ENCODE results near the gene ZNF221.
"Not testable (repeated sequence)": the region's sequence is repeated elsewhere in the genome, so short reads cannot be mapped to it uniquely, and the experiment has no call there.

The ZNF221 gene

DNA sequence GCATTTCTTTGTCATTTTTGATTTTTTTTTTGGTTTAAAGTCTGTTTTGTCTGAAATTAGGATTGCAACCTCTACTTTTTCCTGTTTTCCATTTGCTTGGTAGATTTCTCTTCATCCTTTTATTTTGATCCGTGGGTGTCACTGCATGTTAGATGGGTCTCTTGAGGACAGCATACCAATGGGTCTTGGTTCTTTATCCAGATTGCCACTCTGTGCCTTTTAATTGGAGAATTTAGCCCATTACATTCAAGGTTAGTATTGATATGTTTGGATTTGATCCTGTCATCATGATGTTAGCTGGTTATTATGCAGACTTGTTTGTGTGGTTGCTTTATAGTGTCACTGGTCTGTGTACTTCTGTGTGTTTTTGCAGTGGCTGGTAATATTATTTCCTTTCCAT is 3.6 kb upstream of the ZNF221 start:
- DNase-seq (ENCODE audit: low read depth, low spot score); H3K4me3 ChIP-seq (ENCODE audit: low read length): not testable (repeated sequence)

DNA sequence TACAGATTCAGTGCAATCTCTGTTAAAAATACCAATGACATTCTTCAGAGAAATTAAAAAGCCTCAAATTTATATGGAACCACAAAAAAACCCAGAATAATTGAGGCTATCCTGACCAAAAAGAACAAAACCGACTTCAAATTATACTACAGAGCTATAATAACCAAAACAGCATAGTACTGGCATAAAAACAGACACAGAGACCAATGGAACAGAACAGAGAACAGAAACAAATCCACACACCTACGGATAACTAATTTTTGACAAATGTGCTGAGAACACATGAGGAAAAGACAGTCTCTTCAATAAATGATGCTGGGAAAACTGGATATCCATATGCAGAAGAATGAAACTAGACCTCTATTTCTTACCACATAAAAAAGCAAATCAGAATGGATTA is 1.2 kb upstream of the ZNF221 start:
- DNase-seq (ENCODE audit: low read depth, low spot score); H3K4me3 ChIP-seq (ENCODE audit: low read length): not testable (repeated sequence)

DNA sequence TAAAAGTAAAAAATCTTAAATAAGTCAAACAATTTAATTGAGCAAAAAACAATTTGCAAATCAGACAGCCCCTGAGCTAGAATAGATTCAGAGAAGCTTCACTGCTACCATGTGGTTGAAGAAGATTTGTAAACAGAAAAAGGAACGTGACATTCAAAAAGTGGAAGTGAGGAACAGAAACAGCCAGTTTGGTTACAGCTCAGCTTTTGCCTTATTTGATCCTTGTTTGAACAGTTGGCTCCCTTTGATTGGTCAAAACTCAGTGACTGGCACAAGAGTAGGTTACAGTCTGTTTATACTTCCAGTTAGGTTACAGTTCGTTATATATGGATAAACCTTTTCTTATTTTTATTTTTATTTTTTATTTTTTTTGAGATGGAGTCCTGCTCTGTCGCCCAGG is 5.8 kb downstream of the ZNF221 start:
- H3K4me3 ChIP-seq (ENCODE audit: low read length): no peak overlapping the region
- DNase-seq (ENCODE audit: low read depth, low spot score): no peak

DNA sequence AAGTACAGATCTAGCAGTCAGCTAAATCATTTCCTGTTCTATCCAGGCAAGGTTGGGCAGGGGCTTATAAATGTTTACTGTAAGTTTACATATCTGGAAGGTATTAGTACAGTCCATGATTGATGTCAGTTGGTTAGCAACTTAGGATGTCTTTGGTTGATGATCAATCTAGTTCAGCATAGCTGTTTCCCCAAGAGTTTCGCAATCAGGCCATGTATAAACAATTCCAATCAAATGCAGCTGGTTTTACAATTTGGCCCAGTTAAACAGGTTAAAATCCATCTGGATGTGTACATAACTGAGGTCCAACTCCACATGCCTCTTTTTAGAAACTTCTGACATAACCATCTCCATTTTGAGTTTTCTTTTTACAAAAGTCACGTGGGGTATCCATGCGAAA is 6.9 kb downstream of the ZNF221 start:
- no peak for DNase-seq (ENCODE audit: low read depth, low spot score)
- no peak overlapping the region for H3K4me3 ChIP-seq (ENCODE audit: low read length)

DNA sequence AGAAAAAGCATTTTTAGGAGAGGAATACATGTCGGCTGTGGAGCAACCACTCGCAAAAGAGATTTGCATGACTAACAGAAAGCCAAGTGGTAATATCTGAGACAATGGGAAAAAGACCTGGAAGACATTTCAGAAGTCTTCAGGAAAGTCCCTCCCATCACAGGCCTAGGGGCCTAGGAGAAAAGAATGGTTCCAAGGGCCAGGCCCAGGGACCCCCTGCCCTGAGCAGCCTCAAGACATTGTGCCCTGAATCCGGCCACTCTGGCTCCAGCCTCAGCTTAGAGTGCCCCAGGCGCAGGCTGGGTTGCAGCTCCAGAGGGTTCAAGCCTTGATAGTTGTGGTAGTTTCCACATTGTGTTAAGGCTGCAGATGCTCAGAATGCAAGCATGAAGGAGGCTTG is 9.4 kb downstream of the ZNF221 start:
- H3K4me3 ChIP-seq (ENCODE audit: low read length): no peak overlapping the region
- no peak for DNase-seq (ENCODE audit: low read depth, low spot score)

DNA sequence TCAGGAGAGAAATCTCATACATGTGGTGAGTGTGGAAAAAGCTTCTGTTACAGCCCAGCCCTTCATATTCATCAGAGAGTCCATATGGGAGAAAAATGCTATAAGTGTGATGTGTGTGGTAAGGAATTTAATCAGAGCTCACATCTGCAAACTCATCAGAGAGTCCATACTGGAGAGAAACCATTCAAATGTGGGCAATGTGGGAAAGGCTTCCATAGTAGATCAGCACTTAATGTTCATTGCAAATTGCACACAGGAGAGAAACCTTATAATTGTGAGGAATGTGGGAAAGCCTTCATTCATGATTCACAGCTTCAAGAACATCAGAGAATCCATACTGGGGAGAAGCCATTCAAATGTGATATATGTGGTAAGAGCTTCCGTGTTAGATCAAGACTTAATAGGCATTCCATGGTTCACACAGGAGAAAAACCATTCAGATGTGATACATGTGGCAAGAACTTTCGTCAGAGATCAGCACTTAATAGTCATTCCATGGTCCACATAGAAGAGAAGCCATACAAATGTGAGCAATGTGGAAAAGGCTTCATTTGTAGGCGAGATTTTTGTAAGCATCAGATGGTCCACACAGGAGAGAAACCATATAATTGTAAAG is 15.2 kb downstream of the ZNF221 start:
- no peak for DNase-seq (ENCODE audit: low read depth, low spot score)
- no peak overlapping the region for H3K4me3 ChIP-seq (ENCODE audit: low read length)

DNA sequence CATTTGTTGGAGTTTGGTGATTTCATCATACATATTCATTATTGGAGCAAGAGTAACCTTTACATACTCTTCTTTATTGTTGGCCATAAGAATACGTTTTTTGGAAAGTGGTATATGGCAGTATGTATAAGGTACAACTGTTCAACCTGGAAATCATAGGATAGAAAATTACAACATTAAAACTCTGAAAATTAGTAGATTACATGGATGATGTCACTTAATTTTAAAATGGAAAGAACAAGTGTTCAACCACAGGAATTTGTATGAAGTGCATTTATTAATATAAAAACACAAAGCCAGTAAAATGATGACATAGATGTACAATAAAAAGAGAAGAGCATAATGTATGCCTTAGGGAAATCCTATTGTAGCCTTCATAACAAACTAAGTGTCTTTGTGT is 25.7 kb downstream of the ZNF221 start:
- H3K4me3 ChIP-seq (ENCODE audit: low read length): no peak overlapping the region
- no peak for DNase-seq (ENCODE audit: low read depth, low spot score)

DNA sequence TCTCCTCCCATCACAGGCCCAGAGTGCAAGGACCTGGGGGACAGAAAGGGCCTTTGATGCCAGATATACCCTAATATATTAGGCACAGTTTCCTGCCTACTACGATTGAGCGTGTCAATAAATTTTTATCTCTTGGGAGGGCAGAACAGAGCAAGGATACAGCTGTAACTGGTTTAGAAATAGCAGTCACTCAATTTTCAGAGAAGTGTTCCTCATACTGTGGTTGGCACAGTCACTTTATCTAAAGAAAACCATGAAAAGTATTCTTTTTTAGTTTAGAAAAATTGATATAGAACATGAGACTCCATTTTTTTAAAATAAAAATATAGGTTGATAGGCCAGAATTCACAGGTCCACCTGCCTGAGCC is 32.5 kb downstream of the ZNF221 start:
- DNase-seq (ENCODE audit: low read depth, low spot score): no peak
- no peak overlapping the region for H3K4me3 ChIP-seq (ENCODE audit: low read length)

DNA sequence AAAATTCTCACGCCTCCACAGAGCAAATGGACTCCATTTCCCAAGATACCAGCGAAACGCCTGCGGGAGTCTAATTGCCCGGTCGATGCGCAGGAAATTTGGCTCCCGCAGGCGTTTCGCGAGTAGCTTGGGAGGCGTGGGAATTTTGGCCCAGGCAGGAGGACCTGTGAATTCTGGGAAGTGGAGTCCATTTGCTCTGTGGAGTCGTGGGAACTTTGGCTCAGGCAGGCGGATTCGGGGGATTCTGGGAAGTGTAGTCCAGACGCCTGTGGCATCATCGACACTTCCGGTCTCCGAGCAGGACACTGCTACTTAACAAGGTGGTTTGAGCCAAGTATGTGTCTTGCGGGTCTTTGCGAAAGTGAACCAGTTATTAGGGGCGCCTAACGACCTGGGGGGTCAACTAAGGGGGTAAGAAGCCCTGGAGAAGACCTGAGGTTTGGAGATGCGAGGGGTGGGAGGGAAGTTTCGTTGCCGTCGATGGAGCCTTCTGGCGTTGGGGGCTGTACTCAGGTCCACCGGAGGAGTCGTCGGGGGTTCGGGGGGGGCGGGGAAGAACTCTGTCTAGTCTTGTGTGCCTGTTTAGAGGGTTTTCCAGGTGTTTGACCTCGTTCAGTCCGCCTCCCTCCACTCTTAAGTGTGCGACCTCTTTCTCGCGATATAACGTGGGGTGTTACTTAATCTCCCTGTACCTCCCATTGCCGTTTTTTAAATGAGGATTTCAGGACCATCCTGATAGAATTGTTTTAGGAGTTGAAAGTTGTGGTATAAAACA is 33.1 kb downstream of the ZNF221 start, which contains the start of gene ZNF155:
Gene ZNF155, plus strand, starts transcription at position 277 of the 775 bp plus-strand sequence. CDS start 4,356 bp downstream, outside the sequence.
- DNase-seq (ENCODE audit: low read depth, low spot score): no peak
- H3K4me3 ChIP-seq (ENCODE audit: low read length): no peak within 1 kb of the TSS

DNA sequence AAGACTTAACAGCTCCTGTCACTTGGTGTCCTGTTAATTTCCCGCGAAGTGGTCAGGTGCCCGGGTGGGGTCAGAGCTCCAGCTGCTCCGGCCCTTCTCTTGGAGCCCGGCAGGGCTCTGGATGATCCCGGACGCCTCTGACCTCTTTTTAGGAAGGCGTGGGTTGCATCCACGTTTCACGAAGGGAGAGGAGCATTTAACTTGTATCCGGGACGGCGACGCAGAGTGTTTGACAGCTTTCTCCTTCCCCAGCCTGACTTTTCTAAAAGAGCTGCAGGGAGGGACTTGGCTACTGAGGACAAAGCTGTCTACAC is 33.6 kb downstream of the ZNF221 start:
- no peak for DNase-seq (ENCODE audit: low read depth, low spot score)
- no peak overlapping the region for H3K4me3 ChIP-seq (ENCODE audit: low read length)

DNA sequence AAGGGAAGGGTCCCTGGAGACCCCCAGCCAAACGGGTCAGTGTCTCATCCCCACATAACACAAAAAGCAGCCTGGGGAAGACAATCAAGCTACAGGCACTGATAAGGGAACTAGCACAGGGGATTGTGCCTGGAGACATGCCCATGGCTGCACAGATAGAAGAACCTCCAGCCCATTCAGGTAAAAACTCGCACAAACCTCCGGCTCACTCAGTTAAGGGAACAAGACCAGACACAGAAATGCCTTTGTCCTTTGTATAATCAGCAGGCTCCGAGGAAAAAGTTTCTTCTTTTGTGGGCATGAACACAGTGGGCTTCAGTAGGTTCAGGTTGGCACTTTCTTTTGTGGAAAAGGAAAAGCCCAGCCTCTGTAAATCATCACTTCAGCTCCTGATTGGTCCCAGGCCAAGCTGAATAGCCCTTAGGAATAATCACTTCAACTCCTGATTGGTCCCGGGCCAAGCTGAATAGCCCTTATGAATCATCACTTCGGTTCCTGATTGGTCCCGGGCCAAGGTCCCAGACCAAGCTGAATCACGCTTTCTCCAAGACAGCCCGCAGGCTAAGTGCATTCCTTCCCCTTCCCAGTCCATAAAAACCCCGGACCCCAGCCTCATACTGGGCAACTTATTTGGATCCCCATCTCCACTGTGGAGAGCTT is 46.7 kb downstream of the ZNF221 start:
- no peak overlapping the region for H3K4me3 ChIP-seq (ENCODE audit: low read length)
- no peak for DNase-seq (ENCODE audit: low read depth, low spot score)

DNA sequence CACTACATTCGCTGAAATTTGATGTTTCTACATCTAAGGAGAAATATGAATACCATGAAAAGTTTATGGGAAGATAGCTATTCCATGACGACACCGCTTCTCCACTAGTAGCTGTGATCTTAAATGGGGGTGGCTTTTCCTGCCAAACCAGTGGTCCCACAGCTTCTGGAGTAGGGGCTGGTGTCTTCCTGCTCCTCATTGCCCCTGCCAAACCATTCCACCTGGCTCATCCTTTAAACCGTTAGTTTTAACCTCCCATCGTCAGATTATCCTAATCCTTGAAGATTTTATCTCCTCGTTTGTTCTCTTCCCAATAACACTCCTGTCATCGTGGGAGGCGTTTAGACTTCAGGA is 51.2 kb downstream of the ZNF221 start:
- DNase-seq (ENCODE audit: low read depth, low spot score): no peak
- H3K4me3 ChIP-seq (ENCODE audit: low read length): peak overlapping the region; percentile 67

DNA sequence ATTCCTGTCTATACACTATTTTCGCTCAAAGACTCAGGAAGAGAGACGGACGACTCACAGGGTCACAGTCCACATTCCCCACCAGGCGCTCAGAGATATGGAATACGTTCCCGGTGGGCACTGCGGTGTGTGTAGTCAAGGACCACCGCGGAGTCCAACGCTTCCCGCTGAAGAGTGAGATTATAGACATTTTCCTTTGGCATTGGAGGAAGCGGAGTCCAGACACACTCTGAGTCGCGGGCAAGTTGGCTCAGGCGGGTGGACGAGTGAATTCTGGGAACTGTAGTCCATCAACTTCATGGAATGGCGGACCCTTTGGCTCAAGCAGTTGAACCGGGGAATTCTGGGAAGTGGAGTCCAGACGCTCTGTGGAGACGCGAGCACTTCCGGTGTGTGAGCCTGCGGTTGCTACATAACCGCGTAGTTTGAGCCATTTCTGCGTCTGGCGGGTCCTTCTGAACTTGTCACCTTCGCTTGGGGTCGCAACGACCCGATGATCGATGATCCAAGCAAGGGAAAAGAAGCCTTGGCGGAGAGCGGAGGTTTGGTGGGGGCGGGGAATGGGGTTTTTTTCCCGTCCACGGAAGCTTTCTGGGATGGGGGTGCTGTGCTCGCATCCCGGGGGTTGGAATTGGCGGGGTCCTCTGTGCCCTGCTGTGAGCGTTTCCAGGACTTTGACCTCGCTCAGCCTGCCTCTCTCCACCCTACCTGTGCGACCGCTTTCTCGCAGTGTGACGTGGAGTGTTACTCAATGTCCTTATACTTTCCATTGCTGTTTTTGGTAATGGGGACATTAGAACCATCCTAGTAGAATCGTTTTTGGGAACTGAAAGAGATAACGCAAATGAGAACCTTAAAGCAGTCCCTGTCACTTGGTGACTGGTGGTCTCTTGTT is 51.8 kb downstream of the ZNF221 start, which contains the start of gene ZNF230:
Gene ZNF230, plus strand, starts transcription at position 392 of the 895 bp plus-strand sequence. CDS start 4,122 bp downstream, outside the sequence.
- peak; percentile 79 for DNase-seq (ENCODE audit: low read depth, low spot score)
- peak within 1 kb of the TSS; percentile 67 for H3K4me3 ChIP-seq (ENCODE audit: low read length)

DNA sequence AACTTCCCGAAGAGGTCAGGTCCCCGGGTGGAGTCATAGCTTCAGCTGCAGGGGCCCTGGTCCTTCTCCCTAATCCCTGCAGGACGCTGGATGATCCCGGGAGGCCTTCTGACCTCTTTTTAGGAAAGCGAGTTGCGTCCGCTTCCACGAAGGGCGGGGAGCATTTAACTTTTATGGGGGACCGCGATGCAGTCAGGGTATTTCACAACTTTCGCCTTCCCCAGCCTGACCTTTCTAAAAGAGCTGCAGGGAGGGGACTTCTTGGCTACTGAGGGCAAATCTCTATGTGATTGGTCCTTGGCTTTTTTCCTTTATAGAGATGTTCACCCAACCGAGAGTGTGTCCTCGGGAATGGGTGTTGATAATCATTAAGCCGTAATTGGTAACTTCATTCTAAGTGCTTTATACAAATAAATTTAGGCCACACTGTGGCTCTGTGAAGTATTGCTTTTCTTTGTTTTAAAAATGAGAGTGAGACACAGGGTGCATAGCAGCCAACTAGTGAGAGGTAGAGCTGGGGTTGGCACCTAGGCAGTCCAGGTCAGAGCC is 52.5 kb downstream of the ZNF221 start:
- H3K4me3 ChIP-seq (ENCODE audit: low read length): peak overlapping the region; percentile 67
- DNase-seq (ENCODE audit: low read depth, low spot score): peak; percentile 8

DNA sequence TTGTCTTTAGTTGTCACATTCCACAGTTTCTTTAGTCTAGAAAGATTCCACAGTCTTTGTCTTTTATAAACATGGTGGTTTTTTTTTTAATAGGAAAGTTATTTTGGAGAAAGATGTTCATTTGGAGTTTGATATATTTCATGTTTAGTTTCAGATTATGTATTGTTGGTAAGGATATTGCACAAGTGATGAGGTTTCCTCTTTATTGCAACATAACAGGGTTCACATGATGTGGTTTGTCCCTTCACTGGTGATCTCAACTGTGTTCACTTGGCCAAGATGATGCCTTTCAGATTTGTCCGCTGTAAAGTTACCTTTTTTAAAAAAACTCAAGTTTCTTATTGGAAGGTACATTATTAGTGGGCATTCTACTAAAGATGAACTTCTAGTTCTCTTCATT is 54.9 kb downstream of the ZNF221 start:
- DNase-seq (ENCODE audit: low read depth, low spot score): no peak
- H3K4me3 ChIP-seq (ENCODE audit: low read length): no peak overlapping the region

DNA sequence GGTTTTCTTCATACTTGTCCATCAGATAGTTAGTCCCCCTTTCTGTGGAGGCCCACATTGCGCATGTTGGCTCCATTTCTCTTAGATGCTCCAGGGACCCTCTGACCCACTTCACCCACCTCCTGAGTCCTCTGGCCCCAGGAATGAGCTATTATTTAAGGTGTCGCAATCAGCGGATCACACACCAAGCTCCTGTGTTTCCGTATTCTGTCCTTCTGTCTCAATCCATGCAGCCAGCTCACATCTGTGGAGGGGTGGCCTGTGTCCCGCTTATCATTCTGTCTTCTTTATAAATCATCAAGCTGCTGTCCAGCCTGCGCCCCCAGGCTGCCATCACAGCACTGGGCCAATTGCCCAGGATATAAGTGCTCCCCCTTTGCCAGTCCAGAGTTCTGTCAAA is 56.4 kb downstream of the ZNF221 start:
- no peak for DNase-seq (ENCODE audit: low read depth, low spot score)
- H3K4me3 ChIP-seq (ENCODE audit: low read length): no peak overlapping the region

DNA sequence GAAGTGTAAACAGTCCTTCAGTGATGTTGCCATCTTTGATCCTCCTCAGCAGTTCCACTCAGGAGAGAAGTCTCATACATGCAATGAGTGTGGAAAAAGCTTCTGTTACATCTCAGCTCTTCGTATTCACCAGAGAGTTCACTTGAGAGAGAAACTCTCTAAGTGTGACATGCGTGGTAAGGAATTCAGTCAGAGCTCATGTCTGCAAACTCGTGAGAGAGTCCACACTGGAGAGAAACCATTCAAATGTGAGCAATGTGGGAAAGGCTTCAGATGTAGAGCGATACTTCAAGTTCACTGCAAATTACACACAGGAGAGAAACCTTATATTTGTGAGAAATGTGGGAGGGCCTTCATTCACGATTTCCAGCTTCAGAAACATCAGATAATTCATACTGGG is 59.4 kb downstream of the ZNF221 start:
- DNase-seq (ENCODE audit: low read depth, low spot score): no peak
- no peak overlapping the region for H3K4me3 ChIP-seq (ENCODE audit: low read length)

Measured in Jurkat, Clone E6-1 (cell line).